HL-60/S4 treated with retinoic acid at 250 ng/mL for 4 days and 3 days (cell line): ENCODE measurements around the gene DYNC2H1.
"Not testable (repeated sequence)": the region's sequence is repeated elsewhere in the genome, so short reads cannot be mapped to it uniquely, and the experiment has no call there.

Experiments
- in situ Hi-C: fragments of 300-500 bp; cut with MboI; formaldehyde crosslinking; loops from 2 replicates; pipeline ENCODE4 v1.7.0; 2022; ENCODE audit warnings: low sequenced_read_pairs

The DYNC2H1 gene

DNA sequence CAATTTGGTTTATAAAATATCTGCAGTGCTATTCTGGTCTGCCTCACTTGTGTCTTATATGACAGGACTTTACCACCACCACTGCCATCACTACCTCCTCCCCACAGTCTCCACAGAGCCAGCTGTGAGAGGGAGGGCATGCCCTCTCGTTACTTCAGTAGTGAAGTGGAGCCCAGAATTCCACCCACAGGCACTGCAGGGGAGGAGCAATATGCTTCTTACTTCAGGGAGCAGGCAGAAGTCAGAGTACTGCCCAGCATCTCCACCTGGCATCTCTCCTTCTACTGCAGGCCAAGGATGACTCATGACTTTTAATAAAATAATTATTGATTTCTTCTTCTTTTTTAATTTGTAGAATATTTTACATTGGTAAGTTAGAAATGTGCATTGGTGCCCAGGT, 255.5 kb downstream of the DYNC2H1 start:
- in situ Hi-C loops: no loop called here

DNA sequence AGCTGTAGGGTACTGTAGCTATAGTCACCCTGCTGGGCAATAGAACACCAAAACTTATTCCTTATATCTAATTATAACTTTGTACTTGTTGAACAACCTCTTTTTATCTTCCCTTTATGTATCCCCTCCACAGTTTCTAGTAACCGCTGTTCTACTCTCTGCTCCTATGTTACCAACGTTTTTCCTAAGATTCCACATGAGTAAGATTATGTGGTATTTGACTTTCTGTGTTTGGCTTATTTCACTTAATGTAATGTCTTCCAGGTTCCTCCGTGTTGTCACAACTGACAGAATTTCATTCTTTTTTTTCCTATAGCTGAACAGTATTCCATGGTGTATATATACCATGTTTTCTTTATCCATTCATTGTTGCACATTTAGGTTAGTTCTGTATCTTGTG, 258.4 kb downstream of the DYNC2H1 start:
- in situ Hi-C loops: no loop called here

- in situ Hi-C loops: no loop called here
These were observed 258.9 kb downstream of the DYNC2H1 start for GRCh38 chr11:103368145-103368544.

DNA sequence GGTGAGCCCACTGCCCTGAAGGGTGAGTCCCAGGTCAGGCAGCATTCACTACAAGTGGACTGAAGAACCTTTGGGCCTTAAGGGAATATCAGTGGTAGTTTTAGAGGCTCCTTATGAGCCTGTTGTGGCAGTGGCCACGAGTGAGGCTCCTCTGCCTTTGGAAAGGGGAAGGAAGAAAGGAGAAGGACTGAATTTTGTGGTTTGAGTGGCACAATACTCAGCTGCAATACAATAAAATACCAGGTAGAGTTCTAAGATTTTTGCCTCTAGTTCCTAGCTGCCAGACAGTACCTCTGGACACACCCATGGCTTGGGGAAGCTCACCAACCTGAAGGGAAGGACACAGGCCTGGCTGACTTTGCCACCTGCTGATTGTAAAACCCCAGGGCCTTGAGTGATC, 260.9 kb downstream of the DYNC2H1 start:
- in situ Hi-C loops: no loop called here

DNA sequence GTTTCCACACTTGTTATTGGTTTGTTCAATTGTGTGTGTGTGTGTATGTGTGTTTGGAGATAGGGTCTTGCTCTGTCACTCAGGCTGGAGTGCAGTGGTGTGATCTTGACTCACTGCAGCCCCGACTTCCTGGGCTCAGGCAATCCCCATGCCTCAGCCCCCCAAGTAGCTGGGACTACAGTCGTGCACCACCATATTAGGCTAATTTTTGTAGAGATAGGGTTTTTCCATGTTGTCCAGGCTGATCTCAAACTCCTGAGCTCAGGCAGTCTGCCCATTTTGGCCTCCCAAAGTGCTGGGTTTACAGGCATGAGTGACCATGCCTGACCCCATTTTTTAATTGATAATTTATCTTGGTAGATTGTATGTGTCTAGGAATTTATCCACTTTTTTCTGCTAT, 263.7 kb downstream of the DYNC2H1 start:
- in situ Hi-C loops: no loop called here

GRCh38 chr11:103374227-103374626, 265.0 kb downstream of the DYNC2H1 start:
- in situ Hi-C loops: not testable (repeated sequence)

- in situ Hi-C loops: no loop called here
These were observed 269.7 kb downstream of the DYNC2H1 start for GRCh38 chr11:103378931-103379330.

DNA sequence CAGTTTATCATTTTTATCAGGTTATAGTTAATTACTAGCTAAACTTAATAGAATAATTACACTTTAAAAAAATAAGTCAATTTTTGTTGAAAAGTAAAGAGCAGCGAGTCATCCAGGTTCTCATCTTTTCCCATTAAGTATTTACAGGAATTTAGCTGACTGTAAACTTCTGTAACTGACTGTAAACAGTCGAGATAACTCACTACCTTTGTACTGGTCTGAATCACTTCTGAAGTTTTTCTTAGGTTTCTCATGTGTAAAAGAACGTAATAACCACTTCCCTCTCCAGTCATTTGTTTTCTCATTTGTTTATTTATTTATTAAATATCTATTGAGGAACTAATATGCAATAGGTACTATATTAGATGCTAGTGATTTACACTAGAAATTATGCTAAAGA, 270.8 kb downstream of the DYNC2H1 start:
- in situ Hi-C loops: no loop called here

- in situ Hi-C loops: no loop called here
These were observed 275.4 kb downstream of the DYNC2H1 start for GRCh38 chr11:103384652-103385051.

DNA sequence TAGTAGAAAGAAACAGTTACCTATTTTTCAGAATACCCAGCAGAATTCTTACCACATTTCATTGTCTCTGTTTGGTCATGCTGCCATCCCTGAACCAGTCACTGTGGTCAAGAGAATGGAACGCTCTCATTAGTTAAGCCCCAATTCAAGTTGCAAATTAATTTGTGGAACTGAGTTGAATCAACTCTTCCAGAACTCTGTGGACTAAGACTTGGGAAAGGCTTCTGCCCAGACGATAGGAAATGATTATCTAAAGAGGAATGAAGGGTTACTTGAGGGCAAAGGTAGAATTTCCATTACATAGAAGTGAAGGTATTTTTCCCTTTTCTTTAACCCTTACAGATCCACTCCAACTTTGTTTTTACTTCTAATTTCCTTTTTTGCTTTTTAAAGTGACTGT, 286.4 kb downstream of the DYNC2H1 start:
- in situ Hi-C loops: no loop called here

GRCh38 chr11:103396237-103396636, 287.0 kb downstream of the DYNC2H1 start:
- in situ Hi-C loops: no loop called here

DNA sequence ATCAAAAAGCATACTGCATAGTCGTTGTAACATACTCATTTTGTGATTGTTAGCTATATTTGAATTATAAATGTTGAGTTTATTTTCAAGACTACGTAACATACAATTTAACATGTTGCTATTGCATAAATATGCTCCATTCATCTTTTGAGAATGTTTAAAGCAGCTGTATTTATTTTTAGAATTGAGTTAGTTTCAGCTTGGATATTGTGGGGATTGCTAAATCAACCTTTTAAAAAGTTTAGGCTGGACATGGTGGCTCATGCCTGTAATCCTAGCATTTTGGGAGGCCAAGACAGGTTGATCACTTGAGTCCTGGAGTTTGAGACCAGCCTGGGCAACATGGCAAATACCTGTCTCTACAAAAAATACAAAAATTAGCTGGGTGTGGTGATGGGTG, 288.1 kb downstream of the DYNC2H1 start:
- in situ Hi-C loops: no loop called here

DNA sequence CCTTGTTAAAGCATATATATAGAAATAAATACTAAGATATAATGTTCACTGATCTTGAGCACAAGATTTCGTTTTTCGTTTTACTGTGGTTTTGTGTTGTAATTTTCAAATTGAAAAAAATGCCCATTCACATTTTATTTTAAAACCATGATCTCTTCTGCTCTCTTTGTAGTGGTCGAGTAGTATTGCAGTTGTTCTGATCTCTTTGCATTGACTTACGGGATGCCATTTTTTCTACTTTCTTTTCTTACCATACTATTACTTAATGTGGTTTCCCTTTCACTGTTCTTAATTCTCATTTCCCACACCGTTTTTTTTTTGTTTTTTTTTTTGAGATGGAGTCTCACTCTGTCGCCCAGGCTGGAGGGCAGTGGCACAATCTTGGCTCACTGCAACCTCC, 289.6 kb downstream of the DYNC2H1 start:
- in situ Hi-C loops: no loop called here

GRCh38 chr11:103406357-103406756, 297.1 kb downstream of the DYNC2H1 start:
- in situ Hi-C loops: no loop called here

DNA sequence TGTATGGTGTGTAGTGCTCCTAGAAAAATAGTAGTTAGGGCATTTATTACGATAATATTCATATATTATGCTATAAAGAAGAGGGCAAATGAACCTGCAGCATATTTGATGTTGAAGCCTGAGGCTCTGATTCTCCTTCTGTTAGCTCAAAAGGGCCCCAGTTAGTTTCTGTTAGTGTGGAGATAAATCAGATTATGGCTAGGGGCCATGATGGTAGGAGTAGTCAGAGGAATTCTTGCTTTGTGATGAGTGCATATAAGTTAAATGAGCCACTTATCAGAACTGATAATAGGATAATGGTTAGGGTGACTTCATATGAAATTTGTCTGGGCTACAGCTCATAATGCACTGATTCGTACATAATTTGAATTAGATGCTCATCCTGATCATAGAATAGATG, 298.4 kb downstream of the DYNC2H1 start:
- in situ Hi-C loops: no loop called here

- in situ Hi-C loops: no loop called here
These were observed 304.2 kb downstream of the DYNC2H1 start for GRCh38 chr11:103413266-103413888.

- in situ Hi-C loops: no loop called here
These were observed 308.8 kb downstream of the DYNC2H1 start for GRCh38 chr11:103418014-103418413.

GRCh38 chr11:103420593-103420992, 311.4 kb downstream of the DYNC2H1 start:
- in situ Hi-C loops: no loop called here

DNA sequence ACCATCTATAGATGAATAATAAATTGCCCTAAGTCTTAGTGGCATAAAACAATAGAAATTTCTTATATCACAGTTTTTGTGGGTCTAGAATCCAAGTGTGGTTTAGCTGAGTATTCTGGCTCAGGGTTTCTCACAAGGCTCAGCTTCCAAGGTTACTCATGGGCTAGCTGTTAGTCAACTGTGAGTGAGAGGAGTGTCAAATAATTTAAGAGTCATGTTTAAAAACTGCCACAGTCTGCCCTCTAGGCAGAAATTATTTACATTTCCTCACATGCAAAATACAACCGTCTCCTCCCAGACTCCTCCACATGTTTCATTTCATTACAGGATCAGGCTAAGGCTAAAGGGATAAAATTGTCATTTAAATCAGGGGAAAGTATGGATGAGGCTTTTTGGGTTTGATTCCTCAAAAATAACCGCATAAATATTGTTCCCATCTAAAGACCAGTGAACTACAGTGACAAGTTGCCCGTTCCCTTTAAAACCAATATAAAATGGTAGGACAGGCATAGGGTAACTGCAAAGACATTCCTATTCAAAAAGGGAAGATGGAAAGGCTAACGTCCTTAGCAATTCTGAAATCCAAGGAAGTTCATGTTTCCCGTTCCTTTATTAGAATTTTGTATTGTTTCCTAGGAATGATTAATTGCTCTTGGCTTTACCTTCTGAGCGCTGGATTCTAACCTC, 324.3 kb downstream of the DYNC2H1 start:
- in situ Hi-C loops: no loop called here

DNA sequence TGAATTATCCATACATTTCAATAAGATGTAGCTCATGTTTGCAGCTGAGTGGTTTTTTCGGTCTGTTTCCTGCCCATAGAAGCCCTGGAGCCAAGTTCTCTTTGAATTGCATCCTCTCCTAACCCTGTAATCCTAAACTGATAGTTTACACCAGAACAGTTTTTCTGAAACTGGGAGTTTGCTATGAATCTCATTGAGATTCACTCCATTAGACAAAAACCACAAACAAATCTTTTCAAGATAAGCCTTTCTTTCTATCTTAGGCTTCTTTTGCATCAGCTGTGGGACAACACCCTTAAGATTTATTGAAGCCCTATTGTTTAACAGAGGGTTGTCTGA, 324.8 kb downstream of the DYNC2H1 start:
- in situ Hi-C loops: no loop called here

DNA sequence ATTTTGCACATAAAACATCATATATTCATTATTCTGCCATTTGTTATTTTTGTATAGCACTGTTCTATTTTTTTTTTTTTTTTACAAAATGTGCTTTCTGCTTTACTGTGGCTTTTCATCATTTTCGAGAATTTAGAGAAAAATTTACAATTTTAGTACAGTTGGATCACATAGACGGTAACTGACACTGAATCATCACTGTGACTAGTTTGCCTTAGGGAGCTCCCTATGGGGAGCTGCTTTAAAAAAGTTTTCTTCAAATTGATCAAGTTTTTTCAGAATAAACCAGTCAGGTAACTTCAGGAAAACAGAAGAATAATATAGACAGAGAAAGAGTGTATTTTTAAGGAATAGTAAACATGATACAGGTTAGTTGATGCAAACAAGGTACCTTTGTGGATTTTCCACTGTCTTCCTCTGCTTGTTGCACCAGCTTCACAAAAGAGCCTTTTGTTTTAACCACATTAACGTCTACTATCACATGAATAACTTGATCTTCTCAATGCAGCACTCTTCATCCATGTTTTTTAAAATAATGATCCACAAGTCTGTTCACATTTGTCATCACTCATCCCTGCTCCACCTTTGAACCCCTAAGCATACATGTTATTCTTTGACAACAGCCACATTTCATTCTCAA, 327.0 kb downstream of the DYNC2H1 start:
- in situ Hi-C loops: no loop called here

DNA sequence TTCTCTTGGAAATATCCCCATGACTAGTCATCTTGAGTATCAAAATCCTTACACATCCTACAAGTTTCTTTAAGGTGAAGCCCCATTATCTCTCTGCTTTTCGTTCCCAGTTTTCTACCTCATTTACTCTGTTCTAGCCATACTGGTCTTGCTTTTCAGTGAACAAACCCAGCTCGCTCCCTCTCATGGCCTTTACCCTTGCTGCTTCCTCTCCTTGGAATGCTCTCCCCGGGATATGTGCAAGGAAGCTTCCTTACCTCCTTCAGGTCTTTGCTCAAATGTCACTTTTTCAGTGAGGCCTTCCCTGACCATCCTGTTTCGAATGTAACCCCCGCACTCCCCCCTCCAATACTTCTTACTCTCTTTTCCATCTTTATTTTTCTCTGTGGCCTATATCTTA, 331.8 kb downstream of the DYNC2H1 start:
- in situ Hi-C loops: no loop called here

DNA sequence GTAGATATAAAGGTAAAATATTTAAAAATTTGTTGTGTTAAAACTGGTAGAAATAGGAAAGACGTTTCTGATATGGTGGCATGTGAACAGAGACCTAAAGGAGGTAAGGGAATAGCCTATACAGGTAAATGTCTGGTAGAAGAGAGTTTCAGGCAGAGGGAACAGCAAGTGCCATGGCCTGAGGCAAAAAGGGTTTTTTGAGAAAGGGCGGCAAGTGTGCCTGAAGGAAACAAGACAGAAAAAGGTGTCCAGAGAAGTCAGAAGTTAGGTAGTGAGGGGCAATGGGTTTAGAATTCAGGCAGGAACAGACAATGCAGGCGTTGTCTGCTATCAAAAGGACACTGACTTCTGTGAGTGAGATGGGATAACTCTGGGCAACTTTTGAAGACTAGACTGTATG, 339.7 kb downstream of the DYNC2H1 start:
- in situ Hi-C loops: no loop called here
